ENCODE measurements around the gene ZNF746.

DNA sequence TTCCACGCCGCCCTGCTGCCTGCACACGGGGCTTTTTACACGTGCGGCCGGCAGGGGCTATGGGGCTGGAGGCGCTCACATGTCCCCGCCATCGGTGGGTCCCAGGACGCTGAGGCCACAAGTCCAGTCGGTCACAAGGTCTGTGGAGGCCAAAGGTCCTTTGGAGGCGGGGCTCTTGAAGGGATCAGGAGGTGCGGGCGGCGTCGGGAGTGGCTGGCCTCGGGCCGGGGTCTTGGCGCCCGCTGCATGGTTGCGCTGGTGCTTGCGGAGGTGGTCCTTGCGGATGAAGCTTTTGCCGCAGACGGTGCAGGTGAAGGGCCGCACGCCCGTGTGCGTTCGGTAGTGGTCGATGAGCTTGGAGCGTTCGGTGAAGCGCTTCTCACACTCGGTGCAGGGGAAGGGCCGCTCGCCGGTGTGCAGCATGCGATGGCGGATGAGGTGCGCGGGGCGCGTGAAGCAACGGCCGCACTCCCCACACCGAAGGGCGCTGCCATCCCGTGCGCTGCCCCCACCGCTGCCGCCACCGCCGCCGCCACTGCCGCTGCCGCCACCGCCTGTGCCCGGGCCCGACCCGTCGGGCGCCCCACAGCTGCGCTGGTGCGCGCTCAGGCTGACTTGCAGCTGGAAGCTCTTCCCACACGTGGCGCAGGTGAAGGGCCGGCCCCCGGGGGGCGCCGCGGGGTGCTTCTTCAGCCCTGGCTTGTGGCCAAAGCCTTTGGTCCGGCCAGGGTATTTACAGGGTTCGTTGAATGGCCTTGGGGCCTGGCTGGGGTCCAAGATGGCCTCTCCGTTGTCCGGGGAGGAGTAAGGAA, 23.1 kb downstream of the ZNF746 start:
- TF ChIP-seq ZNF622 (IDR thresholded peaks at IDR 0.05) (no peak), POLR2A (IDR thresholded peaks at IDR 0.05; ENCODE audit: low read depth, low read length) (no peak)
- TF ChIP-seq, protein P1, sequence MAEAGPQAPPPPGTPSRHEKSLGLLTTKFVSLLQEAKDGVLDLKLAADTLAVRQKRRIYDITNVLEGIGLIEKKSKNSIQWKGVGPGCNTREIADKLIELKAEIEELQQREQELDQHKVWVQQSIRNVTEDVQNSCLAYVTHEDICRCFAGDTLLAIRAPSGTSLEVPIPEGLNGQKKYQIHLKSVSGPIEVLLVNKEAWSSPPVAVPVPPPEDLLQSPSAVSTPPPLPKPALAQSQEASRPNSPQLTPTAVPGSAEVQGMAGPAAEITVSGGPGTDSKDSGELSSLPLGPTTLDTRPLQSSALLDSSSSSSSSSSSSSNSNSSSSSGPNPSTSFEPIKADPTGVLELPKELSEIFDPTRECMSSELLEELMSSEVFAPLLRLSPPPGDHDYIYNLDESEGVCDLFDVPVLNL (IDR thresholded peaks at IDR 0.05; ENCODE audit: low read depth, low read length): no peak
- TF ChIP-seq, protein P2, sequence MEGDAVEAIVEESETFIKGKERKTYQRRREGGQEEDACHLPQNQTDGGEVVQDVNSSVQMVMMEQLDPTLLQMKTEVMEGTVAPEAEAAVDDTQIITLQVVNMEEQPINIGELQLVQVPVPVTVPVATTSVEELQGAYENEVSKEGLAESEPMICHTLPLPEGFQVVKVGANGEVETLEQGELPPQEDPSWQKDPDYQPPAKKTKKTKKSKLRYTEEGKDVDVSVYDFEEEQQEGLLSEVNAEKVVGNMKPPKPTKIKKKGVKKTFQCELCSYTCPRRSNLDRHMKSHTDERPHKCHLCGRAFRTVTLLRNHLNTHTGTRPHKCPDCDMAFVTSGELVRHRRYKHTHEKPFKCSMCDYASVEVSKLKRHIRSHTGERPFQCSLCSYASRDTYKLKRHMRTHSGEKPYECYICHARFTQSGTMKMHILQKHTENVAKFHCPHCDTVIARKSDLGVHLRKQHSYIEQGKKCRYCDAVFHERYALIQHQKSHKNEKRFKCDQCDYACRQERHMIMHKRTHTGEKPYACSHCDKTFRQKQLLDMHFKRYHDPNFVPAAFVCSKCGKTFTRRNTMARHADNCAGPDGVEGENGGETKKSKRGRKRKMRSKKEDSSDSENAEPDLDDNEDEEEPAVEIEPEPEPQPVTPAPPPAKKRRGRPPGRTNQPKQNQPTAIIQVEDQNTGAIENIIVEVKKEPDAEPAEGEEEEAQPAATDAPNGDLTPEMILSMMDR (IDR thresholded peaks at IDR 0.05 in 2 of 3, conservative IDR thresholded peaks at IDR 0.05 in 1 of 3; ENCODE audit: control insufficient read depth in 2 of 3, extremely low read depth in 1 of 3, insufficient read depth in 1 of 3, low read depth in 3 of 3, low read length in 3 of 3): 0 out of 6 replicates have a peak, but pooled peaks of 1 of the 3 experiments have one; percentile 11
